HG03060 (cell line): ENCODE data around the gene DCT.
"Not testable (repeated sequence)": the region's sequence is repeated elsewhere in the genome, so short reads cannot be mapped to it uniquely, and the experiment has no call there.

Source experiments
- ATAC-seq: cut with Tn5 transposase; IDR thresholded peaks from one replicate; pipeline ENCODE4 v1.9.1; 2021; ENCODE audit warnings: low read depth, moderate number of reproducible peaks; ENCODE audit not compliant: unreplicated experiment

DCT gene

GRCh38 chr13:94479616-94480015, at the start of gene DCT:
TSS of gene DCT (minus strand) at chr13:94479682. CDS start at chr13:94479255, 427 bp downstream.
- no peak for ATAC-seq

DNA sequence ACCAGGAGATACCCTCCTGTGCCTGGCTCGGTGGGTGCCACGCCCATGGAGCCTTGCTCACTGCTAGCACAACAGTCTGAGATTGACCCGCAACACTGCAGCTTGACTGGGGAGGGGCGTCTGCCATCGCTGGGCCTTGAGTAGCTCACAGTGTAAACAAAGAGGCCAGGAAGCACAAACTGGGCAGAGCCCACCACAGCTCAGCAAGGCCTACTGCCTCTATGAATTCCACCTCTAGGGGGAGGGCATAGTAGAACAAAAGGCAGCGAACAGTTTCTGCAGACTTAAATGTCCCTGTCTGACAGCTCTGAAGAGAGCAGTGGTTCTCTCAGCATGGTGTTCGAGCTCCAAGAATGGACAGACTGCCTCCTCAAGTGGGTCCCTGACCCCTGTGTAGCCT, 47.5 kb upstream of the DCT start:
- not testable (repeated sequence) for ATAC-seq

DNA sequence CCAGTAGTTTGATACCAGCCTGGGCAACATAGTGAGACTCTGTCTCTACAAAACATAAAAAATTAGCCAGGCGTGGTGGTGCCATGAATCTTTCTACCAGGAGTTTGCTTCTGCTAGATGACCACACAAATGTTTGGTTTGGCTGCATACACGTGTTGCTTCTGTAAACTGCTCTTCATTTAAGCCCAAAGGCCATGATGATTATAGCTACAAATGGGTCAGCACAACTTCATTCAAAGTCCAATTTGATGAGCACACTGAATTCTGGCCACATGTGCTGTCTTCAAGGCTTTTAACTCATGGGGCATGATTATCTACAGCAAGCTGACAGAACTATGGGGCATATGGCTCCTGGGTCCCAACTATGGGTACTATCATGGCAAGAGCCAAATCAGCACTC, 46.3 kb upstream of the DCT start:
- ATAC-seq = no peak

DNA sequence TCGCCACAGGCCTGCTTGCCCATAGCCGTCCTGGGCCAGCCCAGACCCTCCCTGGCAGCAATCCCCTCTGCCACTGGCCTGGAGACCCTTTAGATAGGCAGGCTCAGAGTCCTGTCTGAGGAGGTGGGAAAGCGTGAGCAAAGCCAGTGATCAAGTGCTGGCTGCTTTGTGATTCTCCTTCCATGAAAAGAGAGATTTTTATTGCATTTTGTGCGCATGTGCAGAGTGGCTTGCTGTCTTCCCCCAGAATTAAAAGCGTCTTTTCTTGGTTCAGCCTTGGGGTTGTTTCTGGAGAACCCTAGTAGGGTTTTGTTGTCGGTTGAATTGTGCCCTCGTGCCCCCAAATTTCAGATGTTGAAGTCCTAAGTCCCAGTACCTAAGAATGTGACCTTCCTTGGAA, 44.9 kb upstream of the DCT start:
- no peak for ATAC-seq

GRCh38 chr13:94520001-94520400, 40.5 kb upstream of the DCT start:
- no peak for ATAC-seq

GRCh38 chr13:94516456-94516855, 37.0 kb upstream of the DCT start:
- no peak for ATAC-seq

GRCh38 chr13:94515911-94516310, 36.4 kb upstream of the DCT start:
- ATAC-seq = no peak

GRCh38 chr13:94515374-94515773, 35.9 kb upstream of the DCT start:
- ATAC-seq = no peak

DNA sequence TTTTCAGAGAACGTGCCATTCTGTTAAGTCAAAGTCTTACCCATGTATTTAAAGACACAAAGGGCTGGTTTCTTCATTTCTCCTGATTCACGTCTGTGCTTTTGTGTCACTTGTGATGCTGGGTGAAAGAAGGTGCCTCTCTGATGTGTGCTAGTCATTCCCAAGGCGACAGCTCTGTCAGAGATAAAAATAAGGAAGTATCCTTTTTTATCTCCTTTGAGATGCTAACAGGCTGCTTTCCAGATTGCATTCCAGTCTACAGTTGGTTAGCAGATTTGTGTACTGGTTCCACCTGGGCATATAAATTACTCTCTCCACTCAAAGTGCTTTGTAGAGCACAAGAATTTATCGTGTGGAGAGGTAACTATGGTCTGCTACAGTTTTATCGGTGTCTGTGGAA, 33.5 kb upstream of the DCT start:
- no peak for ATAC-seq

DNA sequence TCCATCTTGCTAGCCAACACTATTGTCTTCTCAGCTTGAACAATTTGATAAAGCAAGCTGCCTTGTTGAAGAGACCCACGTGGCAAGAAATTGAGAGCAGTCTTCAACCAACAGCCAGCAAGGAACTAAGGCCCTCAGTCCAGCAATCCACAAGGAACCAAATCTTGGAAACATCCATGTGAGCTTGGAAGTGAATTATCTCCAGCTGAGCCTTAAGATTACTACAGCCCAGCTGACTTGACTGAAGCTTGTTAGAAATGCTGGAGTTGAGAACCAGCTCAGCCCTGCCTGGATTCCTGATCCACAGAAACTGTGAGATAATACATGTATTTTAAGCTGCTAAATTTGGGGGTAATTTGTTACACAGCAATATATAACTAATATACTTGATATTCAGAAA, 26.2 kb upstream of the DCT start:
- ATAC-seq = no peak

- no peak for ATAC-seq
Measured at GRCh38 chr13:94503851-94504250, 24.4 kb upstream of the DCT start.

- ATAC-seq = not testable (repeated sequence)
Measured at GRCh38 chr13:94498831-94499230, 19.3 kb upstream of the DCT start.

- no peak for ATAC-seq
Measured at GRCh38 chr13:94495806-94496205, 16.3 kb upstream of the DCT start.

DNA sequence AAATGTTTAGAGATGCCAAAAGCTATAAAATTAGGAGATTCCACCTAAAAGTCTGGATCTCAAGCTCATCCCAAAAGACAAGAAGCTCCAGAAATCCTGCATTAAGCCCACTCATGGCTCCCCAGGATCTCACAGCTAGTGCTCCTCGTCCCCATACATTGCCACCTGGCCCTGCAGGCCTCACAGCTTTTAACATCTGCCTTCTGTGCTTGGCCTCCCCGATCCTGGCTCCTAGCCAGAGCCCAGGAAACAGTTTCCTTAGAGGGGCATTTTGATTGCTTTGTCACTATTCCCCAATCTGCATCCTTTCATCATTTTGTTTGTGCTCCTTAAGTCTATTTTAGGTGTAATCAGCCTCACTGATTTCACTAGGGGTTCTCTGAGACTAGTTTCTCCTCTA, 14.5 kb upstream of the DCT start:
- no peak for ATAC-seq

DNA sequence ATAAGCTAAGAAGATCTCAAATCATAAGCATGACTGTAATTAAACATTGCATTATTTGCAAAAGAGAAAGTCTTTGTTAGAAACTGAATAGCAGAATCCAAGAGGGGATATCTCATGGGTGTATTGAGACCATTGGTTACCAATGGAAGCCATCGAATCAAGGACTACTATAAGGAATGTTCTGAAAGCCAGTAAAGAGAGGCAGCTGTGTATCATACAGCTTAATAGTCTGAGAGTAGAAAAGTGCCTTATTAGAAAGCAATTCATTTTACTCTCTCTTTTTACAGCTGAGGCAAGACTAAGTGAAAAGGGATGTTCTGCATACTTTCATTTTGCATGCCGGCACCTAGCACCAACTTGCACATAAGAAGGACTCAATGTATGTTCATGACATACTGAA, 7.6 kb upstream of the DCT start:
- ATAC-seq = no peak

DNA sequence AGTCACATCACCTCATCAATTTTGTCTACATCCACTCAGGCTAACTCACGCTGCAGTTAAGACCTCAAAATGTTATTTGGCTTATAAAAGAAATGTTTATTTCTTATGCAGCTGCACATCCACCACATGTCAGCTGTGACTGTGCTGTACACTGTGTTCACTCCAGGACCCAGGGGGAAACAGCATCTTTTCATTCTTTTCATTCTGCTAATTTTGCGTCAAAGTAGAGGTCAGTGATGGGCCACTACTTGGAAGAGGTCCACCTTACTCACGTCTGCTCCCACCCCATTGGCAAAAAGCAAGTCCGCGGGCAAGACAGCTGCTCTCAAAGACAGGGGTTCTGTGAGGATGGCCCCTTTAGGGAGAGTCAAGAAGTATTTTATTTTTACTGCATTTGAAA, 4.5 kb upstream of the DCT start:
- no peak for ATAC-seq

- no peak for ATAC-seq
Measured at GRCh38 chr13:94481941-94482340, 2.5 kb upstream of the DCT start.

GRCh38 chr13:94480672-94481145, 1.2 kb upstream of the DCT start:
- ATAC-seq = no peak

DNA sequence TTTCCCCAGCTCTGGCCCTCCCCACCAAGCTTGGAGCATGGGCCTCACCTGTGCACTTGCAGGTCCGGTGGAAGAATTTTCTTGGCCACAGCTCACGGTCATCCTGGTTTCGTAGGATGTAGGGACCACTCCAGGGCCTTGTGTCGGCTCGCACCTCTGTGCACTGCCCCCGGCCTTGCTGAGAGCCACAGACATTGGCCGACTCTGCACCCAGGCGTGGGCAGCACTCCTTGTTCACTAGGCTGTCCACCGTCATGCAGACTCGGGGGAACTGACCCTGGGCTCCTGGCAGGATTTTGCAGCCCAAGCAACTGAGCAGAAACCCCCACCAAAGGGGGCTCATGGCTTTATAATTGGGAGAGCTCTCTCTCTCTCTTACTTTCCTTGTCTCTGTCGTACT, 569 bp downstream of the DCT start:
- no peak for ATAC-seq

DNA sequence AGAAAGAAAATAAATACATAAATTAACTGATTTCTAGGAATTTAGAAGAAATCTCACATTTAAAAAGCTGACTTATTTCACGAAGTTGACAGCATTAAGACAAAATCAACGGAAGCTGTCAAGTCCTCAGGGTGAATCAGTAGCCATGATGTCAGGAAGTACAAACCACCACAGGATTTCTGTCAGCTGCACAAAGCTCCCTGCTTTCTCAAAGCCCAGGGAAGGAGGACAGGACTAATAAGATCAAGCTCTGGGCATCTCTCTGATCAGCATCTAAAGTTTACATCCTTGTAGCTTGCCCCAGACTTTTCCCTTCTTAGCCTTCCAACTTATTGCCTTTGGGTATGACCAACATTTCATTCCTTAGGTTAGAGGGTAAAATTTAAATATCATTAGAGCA, 9.4 kb downstream of the DCT start:
- no peak for ATAC-seq

DNA sequence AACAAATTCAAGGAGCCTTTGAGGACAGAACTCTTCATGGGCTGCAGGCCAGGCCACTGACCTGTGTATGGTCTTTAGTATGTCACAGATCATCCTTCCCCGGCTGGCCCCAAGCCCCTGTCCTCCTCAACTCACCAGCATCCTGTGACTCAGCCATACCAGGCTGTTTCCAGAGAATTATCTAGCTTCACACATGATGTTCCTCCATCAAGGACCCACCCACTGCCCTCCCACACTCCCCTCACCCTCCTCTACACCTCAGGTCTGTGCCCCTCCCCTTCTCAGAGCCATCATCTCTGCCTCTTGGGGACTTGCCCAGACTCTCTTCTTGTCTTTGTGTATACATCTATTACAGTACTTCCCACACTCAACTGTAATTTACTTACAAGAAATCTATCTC, 14.7 kb downstream of the DCT start:
- ATAC-seq = no peak

GRCh38 chr13:94462670-94463069, 16.8 kb downstream of the DCT start:
- no peak for ATAC-seq

GRCh38 chr13:94459116-94459515, 20.4 kb downstream of the DCT start:
- ATAC-seq = no peak
